Forelimb muscle (tissue), 1 donor: ENCODE measurements around the gene ARHGEF1. TPM values are rescaled to one million over a fixed set of nuclear protein-coding genes. Genes with fewer than 3 reads are reported as not detected.

ENCODE experiments used
- DNase-seq: peaks from one replicate; pipeline ENCODE4 v3.0.0-alpha.2; 2013; ENCODE audit warnings: low read depth
- polyA plus RNA-seq: library from polyadenylated mRNA; unstranded; fragments of 120-200 nt; gene quantifications from one replicate; pipeline ENCODE4 v1.2.1, GENCODE V29; 2013; ENCODE audit not compliant: insufficient read length

The ARHGEF1 gene
- polyA plus RNA-seq, 1 donor = 34.3 TPM

DNA sequence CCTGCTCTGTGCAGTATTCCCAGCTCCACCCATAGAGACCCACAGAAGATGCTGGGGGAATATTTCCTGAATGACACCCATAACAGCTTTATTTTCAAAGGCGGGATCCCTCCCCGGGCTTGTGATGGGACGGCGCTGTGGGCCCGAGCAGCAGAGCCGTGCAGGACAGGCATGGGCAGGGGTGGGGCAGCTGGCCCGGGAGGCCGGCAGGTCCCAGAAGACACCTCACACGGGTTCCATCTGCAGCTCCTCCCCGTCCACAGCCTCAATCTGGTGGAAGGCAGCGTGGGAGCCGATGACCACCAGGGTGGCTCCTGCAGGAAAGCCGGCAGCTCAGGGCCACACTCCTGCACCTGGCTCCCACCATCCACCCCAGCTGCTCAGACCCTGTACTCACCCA is 73.6 kb downstream of the ARHGEF1 start:
- DNase-seq = no peak

Other genes with a start within 250 kb of the ARHGEF1 start
- not detected for gene CEACAM7, start 194.9 kb upstream of the ARHGEF1 start, polyA plus RNA-seq
- not detected for gene CEACAM5, start 174.6 kb upstream of the ARHGEF1 start, polyA plus RNA-seq
- 0.23 TPM for gene CEACAM6, start 127.7 kb upstream of the ARHGEF1 start, polyA plus RNA-seq
- not detected for gene CEACAM3, start 86.6 kb upstream of the ARHGEF1 start, polyA plus RNA-seq
- not detected for gene LYPD4, start 38.5 kb upstream of the ARHGEF1 start, polyA plus RNA-seq
- not detected for gene DMRTC2, start 38.1 kb upstream of the ARHGEF1 start, polyA plus RNA-seq
- gene RPS19, start 22.9 kb upstream of the ARHGEF1 start, polyA plus RNA-seq = 2,505 TPM
- gene CD79A, start 5.9 kb upstream of the ARHGEF1 start, polyA plus RNA-seq = 0.73 TPM
- 0.11 TPM for gene ERFL, start 45.3 kb downstream of the ARHGEF1 start, polyA plus RNA-seq
- gene RABAC1, start 76.1 kb downstream of the ARHGEF1 start, polyA plus RNA-seq = 64.5 TPM
- 0.61 TPM for gene ATP1A3, start 111.0 kb downstream of the ARHGEF1 start, polyA plus RNA-seq
- gene GRIK5, start 187.0 kb downstream of the ARHGEF1 start, polyA plus RNA-seq = 2.5 TPM
- gene ZNF574, start 193.0 kb downstream of the ARHGEF1 start, polyA plus RNA-seq = 10.1 TPM
- 1.3 TPM for gene POU2F2, start 249.3 kb downstream of the ARHGEF1 start, polyA plus RNA-seq